HG02973 (cell line): Measurements from ENCODE around the gene GNB5.
A peak's percentile ranks its signal among the peaks of the same experiment; 100 is the strongest.

Experiments
- ATAC-seq: cut with Tn5 transposase; IDR thresholded peaks from one replicate; pipeline ENCODE4 v1.9.1; 2021; ENCODE audit warnings: moderate library complexity; ENCODE audit not compliant: unreplicated experiment

GNB5 gene

DNA sequence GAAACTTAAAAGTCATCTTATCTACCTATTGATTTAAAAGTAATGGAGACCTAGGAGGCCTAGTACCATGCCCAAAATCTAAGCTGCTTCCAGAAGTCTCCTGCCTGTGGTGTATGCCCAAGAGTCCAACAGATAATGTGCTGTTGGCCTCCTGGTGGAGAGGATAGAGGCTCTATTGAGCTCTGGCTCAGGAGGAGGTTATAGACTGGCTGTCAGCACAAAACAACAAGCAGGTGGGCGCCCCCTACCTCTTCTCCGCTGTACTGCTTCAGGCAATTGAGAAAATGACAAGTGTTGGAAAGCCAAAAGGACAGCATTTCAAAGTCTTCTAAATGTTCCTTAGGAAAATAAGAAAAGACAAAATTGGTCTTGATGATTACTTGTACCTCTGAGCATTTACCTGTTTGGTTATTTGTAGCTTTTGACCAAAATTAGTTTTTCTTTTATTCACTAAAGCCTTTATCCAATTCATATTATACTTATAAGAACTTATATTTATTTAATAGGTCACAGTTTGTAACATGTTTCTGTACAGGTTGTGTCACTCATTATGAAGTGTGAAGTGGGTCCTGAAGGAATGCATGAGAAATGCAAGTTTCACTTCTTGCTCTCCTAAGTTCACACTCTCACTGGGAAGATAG, 17.2 kb upstream of the GNB5 start:
- ATAC-seq, result peak; percentile 76

- no peak for ATAC-seq
Observed at GRCh38 chr15:52207191-52207590, 16.0 kb upstream of the GNB5 start.

- no peak for ATAC-seq
Observed at GRCh38 chr15:52206446-52206845, 15.3 kb upstream of the GNB5 start.

DNA sequence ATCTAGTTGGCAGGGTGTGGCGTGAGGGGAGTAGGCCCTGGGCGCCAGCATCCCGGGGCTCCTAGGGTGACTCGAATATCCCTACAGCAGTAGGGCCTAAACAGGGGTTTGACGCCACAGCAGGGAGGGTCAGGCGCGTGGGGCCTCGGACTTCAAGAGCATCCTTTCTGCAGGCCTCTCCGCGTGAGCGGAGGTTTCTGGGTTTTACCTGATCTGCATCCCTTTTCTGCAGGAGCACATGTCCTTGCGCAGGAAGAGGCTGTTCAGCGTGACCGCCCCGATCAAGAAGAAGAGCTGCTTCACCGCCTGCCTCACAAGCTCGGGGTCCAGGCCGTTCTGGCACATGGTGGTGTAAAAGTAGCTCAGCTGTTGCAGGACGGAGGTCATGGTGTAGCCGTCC, 13.5 kb upstream of the GNB5 start:
- ATAC-seq, result no peak

- no peak for ATAC-seq
Observed at GRCh38 chr15:52200831-52201365, 9.7 kb upstream of the GNB5 start.

- no peak for ATAC-seq
Observed at GRCh38 chr15:52199271-52199670, 8.1 kb upstream of the GNB5 start.

DNA sequence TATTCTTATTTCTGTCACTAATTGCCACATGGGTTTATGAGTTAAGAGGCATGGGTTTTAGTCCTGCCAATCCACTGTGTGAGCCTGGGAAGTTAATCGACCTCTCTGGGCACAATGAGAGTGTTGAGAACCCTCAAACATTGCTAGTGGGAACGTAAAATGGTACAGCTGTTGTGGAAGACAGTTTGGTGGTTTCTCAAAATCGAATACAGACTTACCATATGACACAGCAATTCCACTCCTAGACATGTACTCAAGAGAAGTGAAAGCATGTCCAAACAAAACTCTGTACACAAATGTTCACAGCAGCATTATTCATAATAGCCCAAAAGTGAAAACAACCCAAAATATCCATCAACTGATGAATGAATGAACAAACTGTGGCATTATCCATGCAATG, 5.7 kb upstream of the GNB5 start:
- ATAC-seq, result no peak

- ATAC-seq, result no peak
Observed at GRCh38 chr15:52193791-52194190, 2.6 kb upstream of the GNB5 start.

GRCh38 chr15:52193321-52193720, 2.1 kb upstream of the GNB5 start:
- no peak for ATAC-seq

- no peak for ATAC-seq
Observed at GRCh38 chr15:52186651-52187486, 4.3 kb downstream of the GNB5 start.

- ATAC-seq, result no peak
Observed at GRCh38 chr15:52185151-52185561, 6.0 kb downstream of the GNB5 start.

GRCh38 chr15:52184721-52185120, 6.5 kb downstream of the GNB5 start:
- no peak for ATAC-seq

DNA sequence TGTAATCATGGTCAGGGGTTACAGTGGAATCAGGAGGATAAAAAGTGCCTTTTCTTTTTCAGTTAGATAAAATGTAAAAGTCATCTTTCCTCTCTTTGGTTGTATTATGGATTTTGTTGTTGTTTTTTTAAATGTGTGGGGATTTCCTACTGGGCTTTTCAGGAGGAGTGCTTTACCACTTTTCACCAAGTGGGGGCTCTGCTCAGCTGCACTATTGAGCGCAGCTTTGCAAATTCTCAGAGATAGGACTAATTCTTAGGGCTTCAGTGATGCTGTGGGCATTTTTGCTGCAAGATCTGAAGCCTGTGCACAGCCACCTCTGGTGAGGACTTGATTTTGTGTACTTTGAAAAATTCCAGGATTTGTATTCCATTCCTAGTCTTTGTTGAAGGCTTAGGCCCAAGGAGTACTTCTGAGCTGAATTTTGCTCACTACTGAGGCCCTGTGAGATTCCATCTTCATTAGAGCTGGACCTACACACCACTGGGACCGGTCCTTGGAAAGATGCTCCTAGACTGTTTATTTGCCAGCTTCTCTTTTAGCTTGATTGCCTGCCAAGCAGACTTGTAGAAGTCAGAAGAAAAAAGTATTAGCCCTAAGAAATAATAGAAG, 7.5 kb downstream of the GNB5 start:
- ATAC-seq, result no peak

- no peak for ATAC-seq
Observed at GRCh38 chr15:52181938-52182780, 9.0 kb downstream of the GNB5 start.

- no peak for ATAC-seq
Observed at GRCh38 chr15:52180851-52181450, 10.2 kb downstream of the GNB5 start.

- ATAC-seq, result peak; percentile 17
Observed at GRCh38 chr15:52180196-52180835, 10.9 kb downstream of the GNB5 start.

DNA sequence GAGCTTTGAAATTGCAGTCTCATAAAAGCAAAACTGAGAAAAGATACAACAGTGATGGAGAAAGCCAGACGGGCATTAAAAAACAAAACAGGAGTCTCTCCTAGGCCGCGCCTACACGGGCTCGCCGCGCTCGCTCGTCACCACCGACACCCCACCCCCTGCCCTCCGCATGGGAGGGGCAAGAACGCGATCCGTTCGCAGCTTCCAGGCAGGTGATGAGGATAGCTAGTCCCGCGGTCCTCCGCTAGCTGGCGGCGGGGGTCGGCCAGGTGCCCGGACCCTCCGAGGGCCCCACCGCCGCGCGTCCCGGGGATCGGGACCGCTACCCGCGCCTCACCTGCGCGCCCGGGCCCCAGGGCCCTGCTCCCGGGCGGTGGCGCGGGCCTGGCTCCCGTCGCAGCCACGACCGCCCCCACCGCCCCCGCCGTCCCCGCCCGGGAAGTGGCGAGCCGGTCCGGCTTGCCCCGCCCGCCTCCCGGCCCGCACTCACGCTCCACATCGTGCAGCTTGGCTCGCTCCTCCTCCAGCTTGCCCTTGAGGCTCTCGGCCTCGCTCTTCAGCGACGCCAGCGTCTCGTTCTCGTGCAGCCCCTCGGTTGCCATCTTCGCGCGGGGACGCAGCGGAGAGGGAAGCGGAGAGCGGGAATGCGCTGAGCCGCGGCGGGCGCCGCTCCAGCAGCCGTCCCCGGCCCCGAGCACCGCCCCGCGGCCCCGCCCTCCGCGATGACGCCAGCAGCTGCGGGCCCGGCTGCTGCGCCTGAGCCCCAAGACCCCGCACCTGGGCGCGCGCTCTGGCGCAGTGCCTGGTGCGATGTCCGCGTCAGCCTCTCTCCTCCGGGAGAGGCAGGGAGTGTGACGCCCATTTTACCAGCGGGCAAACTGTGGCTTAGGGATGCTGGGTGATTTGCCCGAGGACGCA, 11.7 kb downstream of the GNB5 start:
- ATAC-seq, result peak; percentile 82

- ATAC-seq, result no peak
Observed at GRCh38 chr15:52178765-52179164, 12.4 kb downstream of the GNB5 start.

GRCh38 chr15:52172869-52173268, 18.3 kb downstream of the GNB5 start:
- ATAC-seq, result no peak
